Retinal pigment epithelial cell (primary cell): ENCODE results near the gene HCCS.

Experiments used
- DNase-seq: peaks from one replicate; pipeline ENCODE4 v3.0.0-alpha.2; 2010; ENCODE audit warnings: low read depth
- H3K4me3 ChIP-seq: 2 replicates; pipeline ENCODE4 v1.5.1; 2011; ENCODE audit warnings: mild to moderate bottlenecking, low read length, control low read depth, moderate library complexity
- TF ChIP-seq, protein P1 (sequence below): conservative IDR thresholded peaks from 2 replicates; pipeline ENCODE4 v1.5.1; 2011; ENCODE audit warnings: low read depth, low read length, control low read depth, inconsistent platforms

HCCS gene

DNA sequence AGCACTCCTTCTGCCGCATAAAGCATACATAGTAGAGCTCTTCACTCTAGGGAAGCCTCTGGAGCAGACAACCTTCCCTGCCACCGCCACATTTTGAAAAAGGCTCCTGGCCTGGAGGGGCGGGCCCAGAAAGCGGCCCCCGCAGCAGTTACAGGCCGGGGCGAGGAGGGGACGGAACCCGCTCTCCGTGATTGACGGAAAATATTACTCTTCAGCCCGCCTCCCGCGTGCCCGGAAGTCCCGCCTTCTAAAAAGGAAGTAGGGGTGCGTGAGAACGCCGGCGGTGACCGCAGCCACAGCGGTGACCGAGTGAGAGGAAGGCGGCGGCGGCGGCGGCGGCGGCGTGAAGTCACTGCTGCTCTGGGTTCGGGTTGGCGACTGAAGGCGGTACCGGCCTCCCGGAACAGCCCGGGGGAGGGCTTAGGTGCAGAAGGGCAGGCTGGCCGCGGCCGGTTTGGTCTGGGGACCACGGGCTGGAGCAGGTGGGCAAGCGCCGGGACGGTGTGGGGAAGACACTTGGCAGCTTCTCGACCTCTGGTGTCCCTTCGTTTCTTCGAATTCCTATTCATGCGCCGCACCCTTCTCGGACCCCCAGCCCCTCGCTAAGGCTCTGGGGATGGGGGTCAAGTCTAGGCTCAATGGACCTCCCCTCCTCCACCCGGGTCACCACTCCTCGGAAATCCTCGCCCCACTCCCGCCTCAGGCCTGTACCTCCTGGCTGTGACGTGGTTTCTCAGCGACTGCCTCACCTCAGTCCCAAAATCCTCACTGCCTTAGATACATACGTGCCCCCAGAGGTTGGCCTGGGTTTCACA is at the start of gene HCCS:
TSS of gene HCCS (plus strand) at position 296 of the 815 bp plus-strand sequence. CDS start 729 bp downstream, outside the sequence.
- peak within 1 kb of the TSS; percentile 77 for H3K4me3 ChIP-seq
- TF ChIP-seq, protein P1, sequence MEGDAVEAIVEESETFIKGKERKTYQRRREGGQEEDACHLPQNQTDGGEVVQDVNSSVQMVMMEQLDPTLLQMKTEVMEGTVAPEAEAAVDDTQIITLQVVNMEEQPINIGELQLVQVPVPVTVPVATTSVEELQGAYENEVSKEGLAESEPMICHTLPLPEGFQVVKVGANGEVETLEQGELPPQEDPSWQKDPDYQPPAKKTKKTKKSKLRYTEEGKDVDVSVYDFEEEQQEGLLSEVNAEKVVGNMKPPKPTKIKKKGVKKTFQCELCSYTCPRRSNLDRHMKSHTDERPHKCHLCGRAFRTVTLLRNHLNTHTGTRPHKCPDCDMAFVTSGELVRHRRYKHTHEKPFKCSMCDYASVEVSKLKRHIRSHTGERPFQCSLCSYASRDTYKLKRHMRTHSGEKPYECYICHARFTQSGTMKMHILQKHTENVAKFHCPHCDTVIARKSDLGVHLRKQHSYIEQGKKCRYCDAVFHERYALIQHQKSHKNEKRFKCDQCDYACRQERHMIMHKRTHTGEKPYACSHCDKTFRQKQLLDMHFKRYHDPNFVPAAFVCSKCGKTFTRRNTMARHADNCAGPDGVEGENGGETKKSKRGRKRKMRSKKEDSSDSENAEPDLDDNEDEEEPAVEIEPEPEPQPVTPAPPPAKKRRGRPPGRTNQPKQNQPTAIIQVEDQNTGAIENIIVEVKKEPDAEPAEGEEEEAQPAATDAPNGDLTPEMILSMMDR: no peak

GRCh38 chrX:11064276-11064675 is 46.9 kb upstream of the HCCS start:
- TF ChIP-seq, protein P1: no peak
- DNase-seq: no peak
- H3K4me3 ChIP-seq: no peak overlapping the region

More for the DNA sequence above, at the start of gene HCCS:
- DNase-seq: peak; percentile 32

GRCh38 chrX:11064851-11065600 is 46.1 kb upstream of the HCCS start:
- TF ChIP-seq, protein P1: no peak
- no peak overlapping the region for H3K4me3 ChIP-seq
- peak; percentile 38 for DNase-seq

DNA sequence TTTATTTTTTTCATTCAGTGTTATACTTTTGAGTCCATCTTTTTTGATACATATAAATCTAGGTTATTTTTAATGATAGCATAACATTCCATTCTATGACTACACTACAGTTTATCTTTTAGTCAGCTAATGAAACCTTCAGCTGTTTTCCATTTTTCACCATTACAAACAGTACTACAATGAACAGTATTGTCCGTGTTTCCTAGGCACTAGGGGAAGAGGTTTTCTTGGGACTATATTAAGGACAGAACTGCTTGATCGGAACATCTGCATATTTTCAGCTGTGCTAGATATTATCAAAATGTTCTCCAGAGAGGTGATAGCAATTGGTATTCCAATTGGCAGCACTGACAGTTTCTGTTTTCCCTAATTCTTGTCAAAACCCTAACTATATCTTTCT is 44.3 kb upstream of the HCCS start:
- TF ChIP-seq, protein P1: no peak
- no peak overlapping the region for H3K4me3 ChIP-seq
- DNase-seq: no peak

DNA sequence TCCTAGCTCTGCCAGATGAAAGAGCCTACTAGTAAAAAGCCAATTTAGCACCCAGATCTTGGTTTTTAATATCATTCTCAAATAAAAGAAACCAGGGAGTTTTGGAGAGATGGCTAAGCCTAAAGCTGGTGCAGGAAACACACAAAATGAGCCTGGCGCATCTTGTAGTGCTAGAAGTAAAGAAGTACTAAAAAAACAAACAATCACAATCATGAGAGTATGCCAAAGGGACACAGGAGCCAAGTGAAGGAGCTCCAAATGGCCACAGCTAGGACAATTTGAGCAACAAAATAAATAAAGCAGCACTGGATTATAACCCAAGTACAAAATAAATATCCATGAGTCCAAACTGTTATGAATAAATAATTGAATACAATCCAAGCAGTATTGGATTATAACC is 37.8 kb upstream of the HCCS start:
- no peak for DNase-seq
- TF ChIP-seq, protein P1: no peak
- no peak overlapping the region for H3K4me3 ChIP-seq

DNA sequence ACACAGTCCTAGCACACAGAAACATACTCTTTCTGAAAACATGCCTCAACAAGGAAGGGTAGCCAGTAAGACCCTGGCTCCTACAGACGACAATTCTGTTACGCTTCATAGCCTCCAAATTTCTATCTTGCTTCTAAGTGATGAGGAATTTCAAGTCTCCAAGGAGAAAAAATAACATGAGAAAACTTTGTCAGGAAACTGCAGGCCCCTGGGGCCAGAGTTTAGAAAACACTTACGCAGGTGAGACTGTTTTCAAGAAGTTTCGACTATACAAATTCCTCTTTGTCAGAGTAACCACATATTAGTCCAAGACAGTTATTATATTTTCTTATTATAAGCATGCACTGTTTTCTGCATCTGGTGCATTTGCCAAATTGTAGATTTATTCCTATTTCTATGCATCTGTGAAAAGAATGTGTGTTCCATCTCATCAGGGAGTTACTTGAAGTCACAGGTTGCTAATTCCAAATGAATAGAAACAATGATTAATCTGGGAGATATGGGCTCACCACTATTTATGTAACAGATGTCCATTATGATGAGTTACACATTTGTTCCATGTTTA is 30.3 kb upstream of the HCCS start:
- TF ChIP-seq, protein P1: no peak
- DNase-seq: no peak
- no peak overlapping the region for H3K4me3 ChIP-seq
